NOMO-1 treated with DMSO at 0.1 percent for 48 hours (cell line): Measurements from ENCODE around the gene NEK6.

ENCODE experiments used
- DNase-seq: peaks from one replicate; lab custom pipeline; 2025; ENCODE audit not compliant: unreplicated experiment; lab: John Stamatoyannopoulos, UW

Gene NEK6

GRCh38 chr9:124257844-124258606 lies at the start of gene NEK6:
TSS of gene NEK6 (plus strand) at chr9:124257949. CDS start at chr9:124301965, 44,016 bp downstream.
- no peak for DNase-seq

GRCh38 chr9:124208571-124208970 lies 49.2 kb upstream of the NEK6 start:
- peak; percentile 30 for DNase-seq

GRCh38 chr9:124209279-124209678 lies 48.5 kb upstream of the NEK6 start:
- peak; percentile 31 for DNase-seq

GRCh38 chr9:124209774-124210173 lies 48.0 kb upstream of the NEK6 start:
- no peak for DNase-seq

GRCh38 chr9:124210697-124211096 lies 47.1 kb upstream of the NEK6 start:
- DNase-seq, result no peak

GRCh38 chr9:124212381-124213050 lies 45.2 kb upstream of the NEK6 start:
- no peak for DNase-seq

- DNase-seq, result no peak
These were observed 44.4 kb upstream of the NEK6 start for GRCh38 chr9:124213396-124213795.

GRCh38 chr9:124214116-124214515 lies 43.6 kb upstream of the NEK6 start:
- DNase-seq, result peak; percentile 12

- DNase-seq, result no peak
These were observed 43.0 kb upstream of the NEK6 start for GRCh38 chr9:124214596-124215367.

- no peak for DNase-seq
These were observed 42.3 kb upstream of the NEK6 start for GRCh38 chr9:124215368-124215910.

- no peak for DNase-seq
These were observed 41.8 kb upstream of the NEK6 start for GRCh38 chr9:124215956-124216355.

- DNase-seq, result peak; percentile 88
These were observed 41.1 kb upstream of the NEK6 start for GRCh38 chr9:124216474-124217176.

GRCh38 chr9:124217836-124218437 lies 39.8 kb upstream of the NEK6 start:
- peak; percentile 26 for DNase-seq

- DNase-seq, result peak; percentile 97
These were observed 39.2 kb upstream of the NEK6 start for GRCh38 chr9:124218438-124218982.

GRCh38 chr9:124218987-124219461 lies 38.7 kb upstream of the NEK6 start:
- DNase-seq, result peak; percentile 50

GRCh38 chr9:124220946-124221451 lies 36.8 kb upstream of the NEK6 start:
- DNase-seq, result no peak

- DNase-seq, result peak; percentile 73
These were observed 36.1 kb upstream of the NEK6 start for GRCh38 chr9:124221676-124222075.

GRCh38 chr9:124222109-124222508 lies 35.6 kb upstream of the NEK6 start:
- no peak for DNase-seq

- DNase-seq, result peak; percentile 96
These were observed 34.6 kb upstream of the NEK6 start for GRCh38 chr9:124222918-124223720.
